Breast epithelium (tissue), 3 donors: ENCODE data around the gene MBLAC2.

ENCODE experiments used
- CTCF ChIP-seq, 3 donors: fragments of 450-650 bp; IDR thresholded peaks; one replicate each; pipeline ENCODE4 v1.5.1; 2016 to 2017; ENCODE audit warnings: antibody characterized with exemption in 3 of 3, mild to moderate bottlenecking in 3 of 3, moderate library complexity in 3 of 3
- POLR2A ChIP-seq: fragments of 450-650 bp; IDR thresholded peaks from one replicate; pipeline ENCODE4 v1.6.1; 2016; ENCODE audit warnings: antibody characterized with exemption, mild to moderate bottlenecking, moderate library complexity

GRCh38 chr5:90477621-90478215 is 3.1 kb upstream of the MBLAC2 start:
- TF ChIP-seq CTCF (IDR thresholded peaks at IDR 0.05) (no peak), POLR2A (no peak)
